Stimulated activated CD8-positive, alpha-beta memory T cell treated with anti-CD3 and anti-CD28 coated beads, Interleukin-2, amount 100 ng/mL, for 1 hour (primary cell): Measurements from ENCODE around the gene ZNF540.
"Not testable (repeated sequence)": the region's sequence is repeated elsewhere in the genome, so short reads cannot be mapped to it uniquely, and the experiment has no call there.

ENCODE experiments used
- DNase-seq, 2 donors: peaks; one replicate each; pipeline ENCODE4 v3.0.0-alpha.2; 2020; ENCODE audit warnings: low read depth in 2 of 2

The ZNF540 gene

GRCh38 chr19:37594304-37594981, at the start of gene ZNF540, which contains the start of gene ZNF571:
ZNF540 (plus strand) TSS chr19:37594876; CDS start chr19:37598448, 3,572 bp downstream.
ZNF571 (minus strand) TSS chr19:37594792; CDS start chr19:37586676, 8,116 bp downstream.
- DNase-seq: peak; percentile 79 to 81

GRCh38 chr19:37551129-37551993, 43.3 kb upstream of the ZNF540 start:
- DNase-seq: peak in 1 of 2 donors; percentile 3

- DNase-seq: no peak
Measured at GRCh38 chr19:37563518-37563917, 31.2 kb upstream of the ZNF540 start.

- no peak for DNase-seq
Measured at GRCh38 chr19:37564624-37565369, 29.9 kb upstream of the ZNF540 start.

- DNase-seq: no peak
Measured at GRCh38 chr19:37565370-37565669, 29.4 kb upstream of the ZNF540 start.

GRCh38 chr19:37572203-37572602, 22.5 kb upstream of the ZNF540 start:
- no peak for DNase-seq

- no peak for DNase-seq
Measured at GRCh38 chr19:37583340-37583739, 11.3 kb upstream of the ZNF540 start.

GRCh38 chr19:37593996-37594303, 726 bp upstream of the ZNF540 start:
- DNase-seq: no peak

- peak; percentile 17 to 29 for DNase-seq
Measured at GRCh38 chr19:37594982-37595382, 306 bp downstream of the ZNF540 start.

GRCh38 chr19:37635076-37636056, 40.7 kb downstream of the ZNF540 start:
- no peak for DNase-seq

- DNase-seq: no peak
Measured at GRCh38 chr19:37654118-37654517, 59.4 kb downstream of the ZNF540 start.

- DNase-seq: peak in 1 of 2 donors; percentile 1
Measured at GRCh38 chr19:37654629-37655300, 60.1 kb downstream of the ZNF540 start.

GRCh38 chr19:37655301-37655688, 60.6 kb downstream of the ZNF540 start, which contains the start of gene ZFP30:
ZFP30 (minus strand) TSS chr19:37655465; CDS start chr19:37647822, 7,643 bp downstream.
- DNase-seq: peak; percentile 40 to 48

- DNase-seq: peak; percentile 54 to 75
Measured at GRCh38 chr19:37655689-37656371, 61.2 kb downstream of the ZNF540 start.

- not testable (repeated sequence) for DNase-seq
Measured at GRCh38 chr19:37657157-37657556, 62.5 kb downstream of the ZNF540 start.
